Motor neuron (in vitro differentiated cells): ENCODE data around the gene SYNGR3. TPM values are rescaled to one million over a fixed set of nuclear protein-coding genes. Genes with fewer than 3 reads are reported as not detected.
"Not testable (repeated sequence)": the region's sequence is repeated elsewhere in the genome, so short reads cannot be mapped to it uniquely, and the experiment has no call there.

Source experiments
- ATAC-seq, 8 experiments: fragments of 200-7000 bp; cut with Tn5 transposase; replicated peaks in 6 of 8; 2 replicates each; pipeline ENCODE4 v1.8.0; 2021; ENCODE audit warnings: mild to moderate bottlenecking in 8 of 8, moderate library complexity in 8 of 8
- H3K27ac ChIP-seq, 2 donors: fragments of 250-450 bp; sonication (Bioruptor Pico); 2 replicates each; pipeline ENCODE4 v1.9.0; 2021; ENCODE audit warnings: antibody characterized with exemption in 2 of 2, mild to moderate bottlenecking in 2 of 2, moderate library complexity in 1 of 2
- H3K4me1 ChIP-seq, 2 donors: fragments of 250-450 bp; sonication (Bioruptor Pico); replicated peaks in 1 of 2; 2 replicates each; pipeline ENCODE4 v1.6.1; 2021; ENCODE audit warnings: antibody characterized with exemption in 2 of 2, mild to moderate bottlenecking in 2 of 2, moderate library complexity in 1 of 2
- H3K4me3 ChIP-seq, 5 donors: fragments of 250-450 bp; sonication (Bioruptor Pico); 2 replicates each; pipeline ENCODE4 v1.9.0; 2021; ENCODE audit warnings: antibody characterized with exemption in 5 of 5, mild to moderate bottlenecking in 5 of 5, moderate library complexity in 4 of 5
- WGBS, 10 experiments: fragments of 450-650 bp; shearing (Covaris generic); methylation state at CpG; one replicate each; pipeline ENCODE4 v1.0.0; 2022; 5-methylcytosine and 5-hydroxymethylcytosine counted together
- in situ Hi-C, 9 experiments: fragments of 400-800 bp; cut with MboI; loops; one replicate each; pipeline ENCODE4 v1.15.0; 2021; ENCODE audit warnings: low sequenced_read_pairs in 9 of 9, low pct_unique_long_range_greater_than_20kb in 2 of 9; ENCODE audit not compliant: unreplicated experiment in 9 of 9
- total RNA-seq, 8 experiments: library from RNA; unstranded; fragments of 300-600 nt; gene quantifications; 2 replicates each; pipeline versions ENCODE4 v1.2.3 to v1.2.4, GENCODE V29; 2022

Gene SYNGR3
- total RNA-seq, 8 experiments from 2014 or later = 0.36 to 54.5 (median 18.2) TPM

- peak overlapping the region in 2 of 5 donors; percentile 6 to 27 for H3K4me3 ChIP-seq
- peak in 5 of 8 experiments; percentile 7 to 47 (median 42) for ATAC-seq
- peak overlapping the region; percentile 96 for H3K27ac ChIP-seq
- in situ Hi-C loops = loop anchor here in 3 of 9 experiments (25.0 kb wide), 1 partner anchor 132 kb away; the partner anchor contains the start of genes PKD1 (in 3 of the 3) and RAB26 (in 3 of the 3)
- WGBS, 10 experiments = 33 to 90% (median 68%) methylated on average over 2 to 7 of the region's 34 CpGs; no CpG with 5 or more reads in 5 of the 10 experiments
- peaks cover 37 to 47% of the 10 kb centered on the region in 2 donors for H3K4me1 ChIP-seq
These were observed 15.2 kb downstream of the SYNGR3 start for GRCh38 chr16:2004795-2005517.

DNA sequence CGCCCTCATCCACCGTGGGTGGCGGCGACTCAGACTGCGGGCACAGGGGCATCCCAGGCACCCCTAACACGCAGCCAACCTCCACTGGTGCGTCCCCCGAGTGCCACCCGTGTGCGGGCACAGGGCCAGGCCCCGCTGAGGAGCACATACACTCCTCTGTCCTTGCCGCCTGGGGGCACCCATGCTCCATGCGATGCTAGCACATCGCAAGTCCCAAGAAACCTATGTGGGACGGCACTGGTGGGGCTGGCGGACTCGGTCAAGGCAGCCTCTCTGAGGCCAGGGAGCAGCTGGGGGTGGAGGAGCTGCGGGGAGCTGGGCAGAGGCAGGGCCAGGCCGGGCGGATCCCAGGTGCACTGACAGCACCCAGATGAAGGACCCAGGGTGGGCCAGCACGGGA, 15.9 kb downstream of the SYNGR3 start:
- ATAC-seq = no peak
- 0 to 100% (median 87%) methylated on average over 1 to 3 of the region's 21 CpGs; no CpG with 5 or more reads in 6 of the 10 experiments for WGBS, 10 experiments
- peak overlapping the region in 1 of 5 donors; percentile 100 for H3K4me3 ChIP-seq

GRCh38 chr16:2006317-2006716, 16.5 kb downstream of the SYNGR3 start:
- Histone ChIP-seq H3K27ac (no peak overlapping the region), H3K4me3 (peak overlapping the region in 1 of 5 donors; percentile 100), H3K4me1 (peaks cover 46 to 56% of the 10 kb centered on the region in 2 donors)
- 60 to 100% (median 100%) methylated on average over 1 to 2 of the region's 8 CpGs; no CpG with 5 or more reads in 7 of the 10 experiments for WGBS, 10 experiments
- in situ Hi-C loops = loop anchor here in 3 of 9 experiments (25.0 kb wide), 1 partner anchor 131 kb away; the partner anchor contains the start of genes PKD1 (in 3 of the 3) and RAB26 (in 3 of the 3)
- no peak for ATAC-seq

More for the DNA sequence above, 15.9 kb downstream of the SYNGR3 start:
- in situ Hi-C loops = loop anchor here in 3 of 9 experiments (25.0 kb wide), 1 partner anchor 132 kb away; the partner anchor contains the start of genes PKD1 (in 3 of the 3) and RAB26 (in 3 of the 3)
- Histone ChIP-seq H3K4me1 (peaks cover 44 to 54% of the 10 kb centered on the region in 2 donors), H3K27ac (peak overlapping the region in 1 of 2 donors; percentile 96)

GRCh38 chr16:2007081-2007836, 17.5 kb downstream of the SYNGR3 start:
- Histone ChIP-seq H3K4me3 (peak overlapping the region in 3 of 5 donors; percentile 92 to 100 (median 99)), H3K27ac (no peak overlapping the region), H3K4me1 (peaks cover 46 to 56% of the 10 kb centered on the region in 2 donors)
- no peak for ATAC-seq
- in situ Hi-C loops = loop anchor here in 3 of 9 experiments (25.0 kb wide), 1 partner anchor 130 kb away; the partner anchor contains the start of genes PKD1 (in 3 of the 3) and RAB26 (in 3 of the 3)
- 50 to 90% (median 82%) methylated on average over 2 to 6 of the region's 16 CpGs; no CpG with 5 or more reads in 6 of the 10 experiments for WGBS, 10 experiments

DNA sequence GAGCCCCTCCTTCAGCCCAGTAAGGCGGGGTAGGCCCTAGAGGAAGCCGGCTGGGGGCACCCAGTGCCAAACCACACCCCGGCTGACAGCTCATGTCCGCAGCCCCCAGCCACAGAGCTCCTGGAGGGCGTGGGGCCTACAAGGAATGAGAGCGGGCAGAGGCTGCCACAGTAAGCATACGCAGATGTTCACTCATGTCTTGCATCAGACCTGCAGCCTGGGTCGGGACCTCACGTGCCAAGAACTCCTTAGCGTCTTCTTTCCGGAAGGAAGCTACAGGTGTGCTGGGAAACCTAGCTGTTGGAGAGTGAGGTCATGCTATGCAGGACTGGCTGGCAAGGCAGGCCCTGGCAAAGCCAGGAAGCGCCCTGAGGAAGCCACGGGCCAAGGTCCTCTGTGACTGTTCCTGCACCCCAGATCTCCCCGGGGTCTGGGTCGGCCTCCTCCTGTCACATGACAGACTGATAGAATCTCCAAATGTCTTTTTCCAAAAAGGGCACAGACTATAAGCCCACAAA, 18.3 kb downstream of the SYNGR3 start:
- Histone ChIP-seq H3K27ac (peak overlapping the region in 1 of 2 donors; percentile 98), H3K4me1 (peaks cover 46 to 56% of the 10 kb centered on the region in 2 donors), H3K4me3 (peak overlapping the region; percentile 82 to 100 (median 98))
- WGBS, 10 experiments = 0 to 76% (median 23%) methylated on average over 1 to 7 of the region's 15 CpGs; no CpG with 5 or more reads in 5 of the 10 experiments
- peak in 3 of 8 experiments; percentile 12 to 44 (median 17) for ATAC-seq
- in situ Hi-C loops = loop anchor here in 3 of 9 experiments (25.0 kb wide), 1 partner anchor 129 kb away; the partner anchor contains the start of genes PKD1 (in 3 of the 3) and RAB26 (in 3 of the 3)

GRCh38 chr16:2008631-2009163, 18.9 kb downstream of the SYNGR3 start:
- WGBS, 10 experiments = 0 to 13% (median 0%) methylated on average over 1 to 7 of the region's 23 CpGs; no CpG with 5 or more reads in 3 of the 10 experiments
- in situ Hi-C loops = loop anchor here in 3 of 9 experiments (25.0 kb wide), 1 partner anchor 129 kb away; the partner anchor contains the start of genes PKD1 (in 3 of the 3) and RAB26 (in 3 of the 3)
- Histone ChIP-seq H3K4me3 (peak overlapping the region; percentile 82 to 100 (median 98)), H3K27ac (peak overlapping the region; percentile 94 to 98), H3K4me1 (peaks cover 42 to 50% of the 10 kb centered on the region in 2 donors)
- ATAC-seq = peak in 1 of 8 experiments; percentile 1

DNA sequence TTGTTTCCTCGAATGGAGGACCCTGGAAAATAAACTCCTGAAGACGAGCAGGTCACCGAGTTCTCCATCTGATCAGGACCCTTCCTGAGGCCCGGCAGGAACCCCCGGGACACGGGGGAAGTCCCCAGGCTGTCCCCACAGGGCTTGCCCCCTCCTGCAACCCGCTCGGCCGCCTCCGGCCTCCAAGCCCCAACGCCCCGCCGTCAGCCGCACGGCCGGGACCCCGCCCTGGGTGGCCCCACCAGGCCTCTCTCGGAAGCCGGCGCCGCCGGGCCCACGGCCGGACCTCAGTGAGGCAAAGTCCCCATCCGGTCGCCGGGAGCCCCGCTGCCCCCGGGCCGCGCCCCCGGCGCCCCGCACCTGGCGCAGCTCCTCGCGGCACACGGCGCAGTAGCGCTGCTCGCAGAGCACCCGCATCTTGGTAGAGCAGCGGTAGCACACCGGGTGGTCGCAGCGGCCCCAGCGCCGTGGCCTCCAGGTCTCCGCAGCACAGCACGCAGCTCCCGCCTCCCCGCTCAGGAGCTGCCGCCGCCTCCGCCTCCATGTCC, 19.5 kb downstream of the SYNGR3 start:
- Histone ChIP-seq H3K4me3 (peak overlapping the region; percentile 82 to 100 (median 98)), H3K27ac (peak overlapping the region; percentile 94 to 98), H3K4me1 (peaks cover 39 to 46% of the 10 kb centered on the region in 2 donors)
- in situ Hi-C loops = loop anchor here in 3 of 9 experiments (25.0 kb wide), 1 partner anchor 128 kb away; the partner anchor contains the start of genes PKD1 (in 3 of the 3) and RAB26 (in 3 of the 3)
- ATAC-seq = peak in 3 of 8 experiments; percentile 28 to 42 (median 37)
- WGBS, 10 experiments = 0% methylated on average over 1 of the region's 55 CpGs; no CpG with 5 or more reads in 9 of the 10 experiments

GRCh38 chr16:2009791-2010510, 20.2 kb downstream of the SYNGR3 start, which contains the start of gene ZNF598:
TSS of gene ZNF598 (minus strand) at chr16:2009821.
- 0 to 4% (median 0%) methylated on average over 1 to 12 of the region's 52 CpGs; no CpG with 5 or more reads in 3 of the 10 experiments for WGBS, 10 experiments
- peak; percentile 74 to 92 (median 88) for ATAC-seq
- H3K4me1 ChIP-seq = peaks cover 32 to 39% of the 10 kb centered on the region in 2 donors
- in situ Hi-C loops = loop anchor here in 3 of 9 experiments (25.0 kb wide), 1 partner anchor 127 kb away; the partner anchor contains the start of genes PKD1 (in 3 of the 3) and RAB26 (in 3 of the 3)
- H3K27ac ChIP-seq = peak within 1 kb of the TSS; percentile 94 to 98
- peak within 1 kb of the TSS; percentile 82 to 100 (median 98) for H3K4me3 ChIP-seq

DNA sequence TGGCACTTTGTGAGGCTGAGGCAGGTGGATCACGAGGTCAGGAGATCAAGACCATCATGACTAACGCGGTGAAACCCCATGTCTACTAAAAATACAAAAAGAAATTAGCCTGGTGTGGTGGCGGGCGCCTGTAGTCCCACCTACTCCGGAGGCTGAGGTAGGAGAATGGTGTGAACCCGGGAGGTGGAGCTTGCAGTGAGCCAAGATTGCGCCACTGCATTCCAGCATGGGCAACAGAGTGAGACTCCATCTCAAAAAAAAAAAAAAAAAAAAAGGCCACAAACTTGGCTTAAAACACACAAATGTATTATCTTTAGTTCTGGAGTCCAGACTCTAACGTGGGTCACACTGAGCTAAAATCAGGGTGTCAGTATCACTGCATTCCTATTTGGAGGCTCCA, 22.0 kb downstream of the SYNGR3 start:
- not testable (repeated sequence) for H3K27ac ChIP-seq, H3K4me3 ChIP-seq, ATAC-seq
- 71 to 100% (median 84%) methylated on average over 3 to 6 of the region's 9 CpGs for WGBS, 10 experiments
- peaks cover 23 to 27% of the 10 kb centered on the region in 2 donors for H3K4me1 ChIP-seq
- in situ Hi-C loops = loop anchor here in 3 of 9 experiments (25.0 kb wide), 1 partner anchor 126 kb away; the partner anchor contains the start of genes PKD1 (in 3 of the 3) and RAB26 (in 3 of the 3)

GRCh38 chr16:2013527-2013926, 23.8 kb downstream of the SYNGR3 start:
- in situ Hi-C loops = loop anchor here in 3 of 9 experiments (25.0 kb wide), 1 partner anchor 124 kb away; the partner anchor contains the start of genes PKD1 (in 3 of the 3) and RAB26 (in 3 of the 3)
- no peak for ATAC-seq
- Histone ChIP-seq H3K4me1 (peaks cover 9 to 10% of the 10 kb centered on the region in 2 donors), H3K4me3 (no peak overlapping the region), H3K27ac (no peak overlapping the region)
- 20 to 98% (median 81%) methylated on average over 1 to 8 of the region's 15 CpGs; no CpG with 5 or more reads in 3 of the 10 experiments for WGBS, 10 experiments
